Measurements from ENCODE around the gene PCYT2.

GRCh38 chr17:81956607-81957589 is 45.7 kb upstream of the PCYT2 start:
- no peak for TF ChIP-seq CTCF (IDR thresholded peaks at IDR 0.05)
- no peak for TF ChIP-seq POLR2A (IDR thresholded peaks at IDR 0.05)

All from right lobe of liver (tissue), 4 donors.